SU-DHL-6 (cell line): ENCODE data around the gene ST8SIA4.

Experiments
- EZH2phosphoT487 ChIP-seq: fragments of 200-600 bp; sonication (generic), shearing (Covaris generic); conservative IDR thresholded peaks from 2 replicates; pipeline ENCODE4 v1.6.1; 2018; ENCODE audit warnings: mild to moderate bottlenecking, antibody characterized with exemption, low read length, moderate library complexity, mixed read lengths
- TF ChIP-seq, protein P1 (sequence below): fragments of 200-600 bp; sonication (generic); IDR thresholded peaks from one replicate; pipeline ENCODE4 v1.5.1; 2017; ENCODE audit warnings: antibody characterized with exemption, mild to moderate bottlenecking, low read length, moderate library complexity; ENCODE audit not compliant: insufficient read depth, poor library complexity, severe bottlenecking

DNA sequence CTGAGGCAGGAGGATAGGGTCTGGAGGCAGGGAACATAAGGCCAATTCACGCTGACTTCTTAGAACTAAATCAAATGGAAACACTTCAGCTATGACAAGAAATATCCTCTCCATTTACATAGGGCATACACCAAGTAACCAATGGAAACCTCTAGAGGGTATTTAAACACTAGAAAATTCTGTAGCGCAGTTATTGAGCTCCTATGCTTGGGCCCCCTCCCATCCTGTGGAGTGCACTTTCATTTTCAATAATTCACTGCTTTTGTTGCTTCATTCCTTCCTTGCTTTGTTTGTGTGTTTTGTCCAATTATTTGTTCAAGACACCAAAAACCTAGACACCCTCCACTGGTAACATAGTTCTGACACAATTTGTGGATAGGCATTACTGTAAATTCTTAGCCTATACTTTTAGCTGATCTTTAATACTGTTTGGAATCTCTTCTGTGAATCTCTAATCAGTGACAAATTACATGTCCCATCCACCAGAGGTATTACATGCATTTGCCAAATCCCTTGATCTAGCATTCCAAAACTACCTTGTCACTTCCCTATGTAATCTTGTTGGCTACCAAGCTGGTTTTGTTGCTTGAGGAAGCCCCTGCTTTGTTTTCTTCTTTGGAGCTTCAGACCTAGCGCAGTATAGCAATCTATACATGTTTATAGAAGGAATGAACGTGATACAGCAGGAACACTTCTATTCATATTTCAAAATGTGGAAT is 61.6 kb downstream of the ST8SIA4 start:
- TF ChIP-seq, protein P1, sequence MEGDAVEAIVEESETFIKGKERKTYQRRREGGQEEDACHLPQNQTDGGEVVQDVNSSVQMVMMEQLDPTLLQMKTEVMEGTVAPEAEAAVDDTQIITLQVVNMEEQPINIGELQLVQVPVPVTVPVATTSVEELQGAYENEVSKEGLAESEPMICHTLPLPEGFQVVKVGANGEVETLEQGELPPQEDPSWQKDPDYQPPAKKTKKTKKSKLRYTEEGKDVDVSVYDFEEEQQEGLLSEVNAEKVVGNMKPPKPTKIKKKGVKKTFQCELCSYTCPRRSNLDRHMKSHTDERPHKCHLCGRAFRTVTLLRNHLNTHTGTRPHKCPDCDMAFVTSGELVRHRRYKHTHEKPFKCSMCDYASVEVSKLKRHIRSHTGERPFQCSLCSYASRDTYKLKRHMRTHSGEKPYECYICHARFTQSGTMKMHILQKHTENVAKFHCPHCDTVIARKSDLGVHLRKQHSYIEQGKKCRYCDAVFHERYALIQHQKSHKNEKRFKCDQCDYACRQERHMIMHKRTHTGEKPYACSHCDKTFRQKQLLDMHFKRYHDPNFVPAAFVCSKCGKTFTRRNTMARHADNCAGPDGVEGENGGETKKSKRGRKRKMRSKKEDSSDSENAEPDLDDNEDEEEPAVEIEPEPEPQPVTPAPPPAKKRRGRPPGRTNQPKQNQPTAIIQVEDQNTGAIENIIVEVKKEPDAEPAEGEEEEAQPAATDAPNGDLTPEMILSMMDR = no peak
- TF ChIP-seq EZH2phosphoT487 = no peak
